HG03558 (cell line): Measurements from ENCODE around the gene KAZN.

ENCODE experiments used
- ATAC-seq: cut with Tn5 transposase; IDR thresholded peaks from one replicate; pipeline ENCODE4 v1.9.1; 2021; ENCODE audit warnings: moderate number of reproducible peaks; ENCODE audit not compliant: unreplicated experiment; ENCODE audit errors: extremely low read depth

Gene KAZN

DNA sequence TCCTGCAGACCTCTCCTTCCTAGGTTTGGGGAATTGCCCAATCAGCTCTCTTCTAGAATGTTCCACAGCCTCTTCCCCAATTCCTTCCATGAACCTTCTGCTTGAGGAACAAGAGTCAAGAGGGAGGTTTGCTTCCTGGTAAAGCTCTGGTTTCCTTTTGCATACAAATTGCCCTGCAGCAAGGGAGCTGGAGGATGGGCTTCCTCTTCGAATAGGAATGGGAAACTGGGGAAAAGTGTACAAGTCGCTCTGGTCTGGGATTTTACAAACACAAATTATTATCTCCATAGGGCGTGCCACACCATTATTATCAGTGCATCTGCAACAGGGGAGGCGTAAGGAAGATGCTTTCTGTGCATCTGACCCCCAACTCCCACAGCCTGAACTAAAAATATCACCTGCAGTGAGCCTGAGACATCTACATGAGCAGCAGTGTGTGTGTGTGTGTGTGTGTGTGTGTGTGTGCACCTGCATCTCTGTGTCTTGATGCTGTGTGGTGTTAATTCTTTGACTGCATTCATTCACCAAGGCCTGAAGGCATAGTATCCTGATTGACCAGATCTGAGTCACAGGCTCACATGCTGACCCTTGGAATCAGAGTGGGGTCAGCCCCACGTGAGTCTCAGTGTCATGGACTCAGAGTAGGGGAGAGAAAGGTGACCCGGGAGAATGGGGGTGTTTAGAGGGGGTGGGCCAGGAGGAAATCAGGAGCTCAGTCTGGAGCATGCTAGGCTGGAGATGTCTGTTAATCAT is 272.9 kb downstream of the KAZN start:
- no peak for ATAC-seq

GRCh38 chr1:14872762-14873161 is 274.3 kb downstream of the KAZN start:
- ATAC-seq = no peak

- no peak for ATAC-seq
These were observed 275.2 kb downstream of the KAZN start for GRCh38 chr1:14873677-14874076.

GRCh38 chr1:14875524-14876509 is 277.3 kb downstream of the KAZN start:
- ATAC-seq = no peak

DNA sequence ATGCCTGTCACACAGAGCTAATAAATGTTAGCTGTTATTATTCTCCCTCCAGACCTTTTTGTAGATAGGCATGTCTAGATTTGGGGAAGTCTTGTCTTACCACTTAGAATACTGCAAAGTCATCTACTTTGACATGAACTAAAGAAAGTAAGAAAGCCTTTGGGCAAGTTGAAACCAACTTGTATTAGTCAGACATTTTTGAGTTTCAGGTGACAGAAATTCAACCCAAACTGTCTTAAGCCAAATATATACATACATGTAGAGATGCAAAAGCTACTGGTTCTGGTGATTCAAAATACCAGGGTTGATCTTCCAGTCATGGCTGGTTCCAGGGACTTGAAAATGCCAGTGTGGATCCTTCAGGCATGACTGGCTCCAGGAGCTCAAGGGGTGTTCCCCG is 278.3 kb downstream of the KAZN start:
- ATAC-seq = no peak

DNA sequence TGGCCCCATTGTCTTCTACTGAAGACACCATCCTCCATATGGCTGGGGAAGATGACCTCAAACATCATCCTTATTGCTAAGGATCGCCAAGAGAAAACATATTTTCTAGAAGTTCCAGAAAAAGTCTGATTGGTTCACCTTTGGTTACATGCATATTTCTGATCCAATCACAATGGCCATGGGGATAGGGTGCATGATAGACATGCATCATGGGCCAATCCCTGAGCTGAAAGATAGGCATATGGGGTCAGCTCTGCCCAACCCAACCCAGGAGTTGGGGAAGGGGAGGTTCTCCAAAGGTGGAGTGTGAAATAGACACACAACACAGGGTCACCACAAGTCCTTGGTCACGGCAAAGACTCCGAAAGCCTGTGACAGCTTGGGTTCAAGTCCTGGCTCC is 278.7 kb downstream of the KAZN start:
- no peak for ATAC-seq

DNA sequence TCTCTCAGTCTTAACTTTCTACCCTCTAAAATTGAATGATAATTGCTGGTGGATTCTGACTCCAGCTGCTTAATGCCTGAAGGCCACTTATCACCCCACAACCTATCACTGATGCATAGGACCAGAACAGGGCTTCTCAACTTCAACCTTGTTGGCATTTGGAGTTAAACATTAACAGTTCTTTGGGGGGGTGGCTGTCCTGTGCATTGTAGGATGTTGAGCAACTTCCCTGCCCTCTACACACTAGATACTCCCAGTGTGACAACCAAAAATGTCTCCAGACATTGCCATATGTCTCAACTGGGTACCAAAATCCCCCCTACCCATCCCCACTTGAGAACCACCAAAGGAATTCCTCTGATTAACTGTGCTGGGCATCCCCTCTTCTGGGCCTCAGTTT is 279.6 kb downstream of the KAZN start:
- ATAC-seq = no peak

DNA sequence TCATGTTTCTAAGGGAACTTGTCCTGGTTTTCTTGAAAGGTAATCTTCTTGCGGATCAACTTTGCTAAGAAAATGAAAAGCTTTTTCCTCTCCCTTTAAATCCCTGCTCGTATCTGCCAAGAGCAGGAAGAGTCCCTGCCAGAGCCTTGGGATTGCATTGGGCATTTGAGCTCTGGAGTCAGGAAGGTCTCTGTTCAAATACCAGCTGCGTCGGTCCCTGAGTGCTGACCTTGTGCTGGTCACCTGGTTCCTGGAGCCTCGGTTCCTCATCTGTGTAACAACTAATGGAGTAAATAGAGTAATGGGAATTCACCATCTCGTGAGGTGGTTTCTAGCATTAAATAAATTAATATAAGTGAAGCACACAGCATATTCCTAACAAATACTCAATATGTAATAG is 280.5 kb downstream of the KAZN start:
- ATAC-seq = no peak

DNA sequence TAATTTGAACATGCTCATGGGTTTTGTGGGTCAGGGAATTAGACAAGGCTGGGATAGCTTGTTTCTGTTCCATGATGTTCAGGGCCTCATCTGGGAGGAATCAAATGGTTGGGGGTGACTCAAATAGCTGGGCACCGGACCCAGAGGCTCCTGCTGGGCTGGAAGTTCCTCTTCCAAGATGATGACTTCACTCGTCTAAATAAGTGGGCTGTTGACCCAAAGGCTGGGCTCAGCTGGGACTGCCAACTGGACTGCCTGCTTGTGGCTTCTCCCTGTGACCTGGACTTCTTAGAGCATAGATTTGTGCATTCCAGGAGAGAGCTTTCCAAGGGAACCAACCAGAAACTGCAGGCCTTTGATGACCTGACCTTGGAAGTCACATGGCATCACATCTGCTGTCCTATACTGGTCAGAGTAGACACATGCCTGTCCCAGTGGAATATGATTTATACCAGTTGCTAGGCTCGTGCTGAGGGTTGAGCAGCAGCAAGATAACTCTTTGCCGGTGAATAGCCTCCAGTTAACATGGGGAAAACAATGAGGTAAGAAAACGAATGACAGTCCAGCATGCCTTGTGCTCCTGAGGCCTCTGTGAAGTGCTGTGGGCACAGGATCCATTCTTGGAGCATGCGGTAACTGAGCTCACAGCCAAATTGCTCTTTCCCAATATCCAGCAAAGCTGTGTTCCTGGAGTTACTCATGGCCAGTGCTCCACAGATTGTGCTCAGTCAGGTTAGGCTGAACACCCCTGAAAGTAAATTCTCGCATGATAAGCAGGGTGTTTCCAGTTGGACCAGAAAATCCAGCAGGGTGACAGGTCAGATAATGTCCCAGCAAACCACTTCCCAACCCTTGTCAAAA is 282.2 kb downstream of the KAZN start:
- ATAC-seq = no peak

- ATAC-seq = no peak
These were observed 283.5 kb downstream of the KAZN start for GRCh38 chr1:14881775-14882672.

GRCh38 chr1:14884614-14885175 is 286.2 kb downstream of the KAZN start:
- ATAC-seq = no peak

GRCh38 chr1:14887044-14887566 is 288.6 kb downstream of the KAZN start:
- no peak for ATAC-seq

DNA sequence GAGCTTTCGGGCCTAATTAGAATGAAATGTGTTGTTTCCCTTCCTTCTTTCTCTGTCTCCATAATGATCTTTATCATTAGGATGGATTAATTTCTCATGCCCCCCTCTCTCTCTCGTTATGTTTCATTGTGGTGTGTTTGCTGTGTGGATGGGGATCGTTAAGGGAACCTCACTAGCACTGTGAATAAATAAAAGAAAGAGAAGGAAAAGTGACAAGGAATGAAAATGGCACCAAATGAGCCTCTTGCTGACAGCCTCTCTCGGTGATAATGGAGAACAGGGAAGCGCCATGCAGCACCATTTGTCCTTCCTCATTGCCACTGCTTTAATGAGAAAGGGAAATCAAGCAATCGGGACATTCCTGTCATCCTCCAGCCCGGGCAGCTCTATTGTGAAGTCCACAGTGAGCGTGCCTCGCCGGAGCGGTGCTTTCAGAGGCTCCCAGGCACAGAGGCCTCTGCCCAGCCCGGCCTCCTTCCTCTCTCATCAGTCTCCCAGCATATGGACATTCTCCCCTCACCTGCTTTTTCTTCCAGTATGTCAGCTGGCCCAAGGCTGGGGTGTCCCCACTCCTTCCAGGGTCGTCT is 289.4 kb downstream of the KAZN start:
- ATAC-seq = no peak

DNA sequence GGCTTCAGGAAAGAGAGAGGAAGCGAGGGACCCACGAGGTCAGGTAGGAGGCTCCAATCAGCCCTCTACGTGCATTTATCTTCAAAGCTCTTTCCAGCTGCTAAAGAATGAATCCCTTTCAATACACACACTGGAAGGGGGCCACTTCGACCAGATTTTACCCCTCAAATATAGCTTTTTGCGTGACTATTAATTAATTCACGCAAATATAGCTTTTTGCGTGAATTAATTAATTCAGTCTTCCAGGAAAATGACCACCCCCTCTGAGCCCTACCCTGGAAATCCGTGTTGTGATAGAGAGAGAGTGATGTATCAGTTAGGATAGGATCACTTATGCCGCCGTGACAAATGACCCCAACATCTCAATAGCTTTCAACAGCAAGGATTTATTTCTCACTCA is 289.9 kb downstream of the KAZN start:
- ATAC-seq = no peak

- no peak for ATAC-seq
These were observed 291.4 kb downstream of the KAZN start for GRCh38 chr1:14889825-14890440.

GRCh38 chr1:14891991-14892390 is 293.5 kb downstream of the KAZN start:
- no peak for ATAC-seq

- no peak for ATAC-seq
These were observed 296.5 kb downstream of the KAZN start for GRCh38 chr1:14894811-14895560.
